Stimulated activated CD8-positive, alpha-beta memory T cell treated with anti-CD3 and anti-CD28 coated beads, Interleukin-12 subunit alpha, Interleukin-12 subunit beta, amount 100 ng/mL, for 4 hours (primary cell): ENCODE data around the gene GHITM.

ENCODE experiments used
- DNase-seq: peaks from one replicate; pipeline ENCODE4 v3.0.0-alpha.2; 2020; ENCODE audit warnings: low read depth

Gene GHITM

DNA sequence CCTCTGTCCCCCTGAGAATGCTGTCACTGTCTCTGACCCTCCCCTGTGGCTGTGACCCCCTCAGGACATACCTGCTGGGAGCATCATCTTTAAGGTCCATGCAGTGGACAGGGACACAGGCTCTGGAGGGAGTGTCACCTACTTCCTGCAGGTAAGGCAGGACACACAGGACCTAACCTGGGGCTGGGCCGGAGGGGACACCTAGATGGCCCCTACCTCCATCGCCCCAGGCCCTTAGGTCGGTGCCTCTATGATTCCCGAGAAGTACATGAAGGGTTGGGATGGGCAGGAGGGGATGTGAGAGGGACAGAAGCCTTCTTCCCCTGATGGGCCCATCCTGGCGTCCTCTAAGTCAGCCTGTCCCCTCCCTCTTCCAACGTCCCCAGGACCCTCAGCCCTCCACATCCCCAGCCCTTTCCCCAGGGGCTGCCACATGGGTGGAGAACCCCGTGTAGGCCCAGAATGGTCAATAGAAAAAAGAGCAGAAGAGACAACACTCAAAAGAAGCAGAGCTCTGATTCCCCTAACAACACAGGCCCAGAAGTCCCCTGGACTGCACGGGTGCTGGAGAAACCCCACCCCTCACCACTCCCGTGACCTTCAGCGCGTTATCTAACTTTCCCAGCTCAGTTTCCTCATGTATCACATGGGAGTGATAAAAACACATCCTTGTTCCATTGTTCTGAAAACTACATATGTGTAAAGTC, 61.4 kb downstream of the GHITM start:
- no peak for DNase-seq

DNA sequence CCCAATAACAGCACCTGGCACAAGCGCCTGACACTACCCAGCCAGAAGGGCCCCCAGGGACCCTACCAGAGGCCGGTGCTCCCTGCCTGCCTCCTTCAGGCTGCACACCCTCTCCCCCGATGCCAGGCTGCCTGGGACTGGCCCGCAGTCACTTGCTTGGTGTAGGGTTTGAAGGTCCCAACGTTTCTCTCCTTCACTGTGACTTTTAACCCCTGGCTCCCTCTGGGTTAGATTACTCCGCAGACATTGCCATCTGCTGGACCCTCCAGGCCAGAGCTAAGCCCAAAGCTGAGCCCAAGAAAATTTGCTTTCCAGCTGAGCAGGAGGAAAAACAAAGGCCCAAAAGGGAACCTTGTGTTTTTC, 61.9 kb downstream of the GHITM start:
- no peak for DNase-seq

DNA sequence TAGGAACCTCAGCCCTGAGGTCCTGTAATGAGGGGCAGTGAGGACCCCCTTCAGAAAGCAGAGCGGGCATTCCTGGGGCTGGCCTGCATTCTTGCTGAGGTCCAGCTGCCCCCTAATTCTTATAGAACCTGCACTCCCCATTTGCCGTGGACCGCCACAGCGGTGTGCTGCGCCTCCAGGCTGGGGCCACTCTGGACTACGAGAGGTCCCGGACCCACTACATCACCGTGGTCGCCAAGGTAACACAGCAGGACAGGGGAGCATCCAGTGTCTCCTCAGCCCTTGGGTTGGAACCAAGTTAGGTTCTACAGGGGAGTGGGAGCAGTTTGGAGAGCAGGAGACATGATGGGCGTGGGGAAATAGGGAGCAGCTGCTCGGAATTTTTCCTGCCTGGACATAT, 62.4 kb downstream of the GHITM start:
- no peak for DNase-seq

DNA sequence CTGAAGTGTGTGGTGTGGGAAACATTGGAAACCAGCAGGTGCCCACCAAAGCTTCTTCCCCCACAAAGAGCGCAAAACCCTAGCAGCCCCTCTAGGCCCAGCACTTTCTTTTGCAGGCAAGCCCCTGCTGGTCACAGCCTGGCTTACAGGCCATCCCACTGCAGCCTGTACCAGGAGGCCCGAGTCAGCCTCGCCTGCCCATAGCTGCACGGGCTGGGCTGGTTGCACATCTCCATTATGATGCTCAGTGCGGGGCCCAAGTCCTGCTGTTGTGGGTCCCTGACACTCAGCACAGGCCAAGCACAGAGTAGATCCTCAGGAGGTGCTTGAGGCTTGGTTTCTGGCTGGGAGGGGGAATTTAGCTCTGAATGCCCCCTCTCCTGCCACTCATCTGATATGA, 63.0 kb downstream of the GHITM start:
- no peak for DNase-seq
